Measurements from ENCODE around the gene TBC1D21. TPM values are rescaled to one million over a fixed set of nuclear protein-coding genes. Genes with fewer than 3 reads are reported as not detected.

The TBC1D21 gene
- total and polyA plus RNA-seq, 2 of the 4 experiments (the other 2 are of a cell fraction): not detected

DNA sequence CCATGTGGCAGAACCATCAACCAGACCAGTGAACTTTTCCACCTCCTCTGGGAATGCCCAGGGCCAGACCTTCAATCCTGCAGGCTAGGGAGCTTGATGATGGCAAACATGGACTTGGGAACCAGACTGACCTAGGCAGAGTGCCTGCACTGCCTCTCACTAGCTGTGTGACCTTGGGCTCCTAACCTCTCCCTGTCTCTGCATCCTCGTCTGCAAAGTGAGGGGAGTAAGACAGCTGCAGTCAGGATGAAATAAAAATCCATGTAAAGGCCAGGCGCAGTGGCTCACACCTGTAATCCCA lies 35.4 kb downstream of the TBC1D21 start:
- no peak overlapping the region for H2BK5ac ChIP-seq (ENCODE audit: low read depth, low read length, poor library complexity, severe bottlenecking)
- no peak overlapping the region for H2AFZ ChIP-seq (replicated peaks; ENCODE audit: low read length, poor library complexity)
- ChIA-PET POLR2A (ENCODE audit: unreplicated experiment) (no interaction called here), CTCF (interaction anchor here (0.7 to 1.3 kb wide), 2 partner anchors 27 to 35 kb away, joined by 3 to 4 read pairs; no protein-coding TSS in a partner anchor)
- H3K27me3 ChIP-seq (ENCODE audit: control insufficient read depth, insufficient read depth, low read length): no peaks in the 10 kb centered on the region
- dilution Hi-C loops (cut with HindIII; ENCODE audit: low sequenced_read_pairs, unreplicated experiment) (no loop called here), intact Hi-C loops (cut with micrococcal nuclease) (loop anchor here (1.0 kb wide), 1 partner anchor 34 kb away; no protein-coding TSS in a partner anchor), in situ Hi-C loops (cut with MboI; ENCODE audit: low sequenced_read_pairs) (loop anchor here (5.0 kb wide), 1 partner anchor 36 kb away; the partner anchor contains the start of gene TBC1D21)
- peaks cover 7% of the 10 kb centered on the region for H3K9me1 ChIP-seq (ENCODE audit: insufficient read depth, low read length)
- no peak overlapping the region for H3K4me3 ChIP-seq (ENCODE audit: insufficient read depth, low read depth, low read length)
- peaks cover 8% of the 10 kb centered on the region for H3K4me1 ChIP-seq (ENCODE audit: control insufficient read depth, insufficient read depth, low read length)
- no peak overlapping the region for H3K9ac ChIP-seq (ENCODE audit: low read depth, low read length)
- BruUV-seq (replicated peaks): no TSS peak
- no peaks in the 10 kb centered on the region for H3K79me1 ChIP-seq (ENCODE audit: low read depth in 1 of 2, low read length in 2 of 2)
- WGBS, 2 experiments (ENCODE audit: extremely low coverage in 2 of 2, insufficient read length in 1 of 2): no CpG with 5 or more reads among the region's 2 CpGs
- no peak overlapping the region for H2BK15ac ChIP-seq (ENCODE audit: low read depth, low read length)
- no peak for ATAC-seq (ENCODE audit: low read depth)
- DNase-seq: no peak
- H2AK5ac ChIP-seq (ENCODE audit: low read depth, low read length): no peak overlapping the region
- TF ChIP-seq, protein P1, sequence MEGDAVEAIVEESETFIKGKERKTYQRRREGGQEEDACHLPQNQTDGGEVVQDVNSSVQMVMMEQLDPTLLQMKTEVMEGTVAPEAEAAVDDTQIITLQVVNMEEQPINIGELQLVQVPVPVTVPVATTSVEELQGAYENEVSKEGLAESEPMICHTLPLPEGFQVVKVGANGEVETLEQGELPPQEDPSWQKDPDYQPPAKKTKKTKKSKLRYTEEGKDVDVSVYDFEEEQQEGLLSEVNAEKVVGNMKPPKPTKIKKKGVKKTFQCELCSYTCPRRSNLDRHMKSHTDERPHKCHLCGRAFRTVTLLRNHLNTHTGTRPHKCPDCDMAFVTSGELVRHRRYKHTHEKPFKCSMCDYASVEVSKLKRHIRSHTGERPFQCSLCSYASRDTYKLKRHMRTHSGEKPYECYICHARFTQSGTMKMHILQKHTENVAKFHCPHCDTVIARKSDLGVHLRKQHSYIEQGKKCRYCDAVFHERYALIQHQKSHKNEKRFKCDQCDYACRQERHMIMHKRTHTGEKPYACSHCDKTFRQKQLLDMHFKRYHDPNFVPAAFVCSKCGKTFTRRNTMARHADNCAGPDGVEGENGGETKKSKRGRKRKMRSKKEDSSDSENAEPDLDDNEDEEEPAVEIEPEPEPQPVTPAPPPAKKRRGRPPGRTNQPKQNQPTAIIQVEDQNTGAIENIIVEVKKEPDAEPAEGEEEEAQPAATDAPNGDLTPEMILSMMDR (conservative IDR thresholded peaks at IDR 0.05; ENCODE audit: low read depth, low read length): no peak
- TF ChIP-seq SMC3 (IDR thresholded peaks at IDR 0.05; ENCODE audit: low read depth, low read length) (no peak), RAD21 (IDR thresholded peaks at IDR 0.05; ENCODE audit: low read length) (no peak), RFX5 (IDR thresholded peaks at IDR 0.05; ENCODE audit: low read depth, low read length) (no peak), USF2 (IDR thresholded peaks at IDR 0.05; ENCODE audit: low read depth, low read length) (no peak), ELK1 (IDR thresholded peaks at IDR 0.05; ENCODE audit: borderline replicate concordance, low read depth, low read length) (no peak), MAFK (IDR thresholded peaks at IDR 0.05; ENCODE audit: low read depth, low read length) (no peak), MAZ (IDR thresholded peaks at IDR 0.05; ENCODE audit: borderline replicate concordance, low read depth, low read length) (no peak), CHD1 (IDR thresholded peaks at IDR 0.05; ENCODE audit: low read depth, low read length) (no peak), FOS (IDR thresholded peaks at IDR 0.05; ENCODE audit: low read depth, low read length) (no peak)
- H4K8ac ChIP-seq (ENCODE audit: low read depth in 2 of 2, low read length in 2 of 2): no peak overlapping the region
- H4K20me1 ChIP-seq (ENCODE audit: insufficient read depth, low read length): no peaks in the 10 kb centered on the region; the same call in 1 of the 2 replicates
- H3K9me3 ChIP-seq (ENCODE audit: control insufficient read depth, insufficient read depth, low read length): no peaks in the 10 kb centered on the region
- H2BK20ac ChIP-seq (ENCODE audit: low read depth, low read length): no peak overlapping the region
- no peak overlapping the region for H3K23ac ChIP-seq (ENCODE audit: low read depth, low read length)
- no peak overlapping the region for H4K91ac ChIP-seq (ENCODE audit: insufficient read depth, low read depth, low read length)
- H3K14ac ChIP-seq (replicated peaks; ENCODE audit: low read depth, low read length): no peak overlapping the region
- H3K18ac ChIP-seq (ENCODE audit: low read depth, low read length): no peak overlapping the region
- no peak overlapping the region for H2AK9ac ChIP-seq (replicated peaks; ENCODE audit: low read depth, low read length, poor library complexity)
- no peak overlapping the region for H4K5ac ChIP-seq (ENCODE audit: low read depth, low read length)
- no peaks in the 10 kb centered on the region for H3K36me3 ChIP-seq (ENCODE audit: control insufficient read depth, insufficient read depth, low read length)
- no peak overlapping the region for H3K56ac ChIP-seq (ENCODE audit: extremely low read depth, insufficient read depth, low read length)
- H3K4ac ChIP-seq (ENCODE audit: low read depth, low read length): no peak overlapping the region
- H3K4me2 ChIP-seq (ENCODE audit: low read depth, low read length): no peak overlapping the region
- H3K27ac ChIP-seq (ENCODE audit: insufficient read depth, low read length): no peak overlapping the region
- no peak overlapping the region for H2BK120ac ChIP-seq (ENCODE audit: low read depth, low read length)

Data from IMR-90 (cell line).